Measurements from ENCODE around the gene TNFRSF13B. TPM values are rescaled to one million over a fixed set of nuclear protein-coding genes. Genes with fewer than 3 reads are reported as not detected.
"Not testable (repeated sequence)": the region's sequence is repeated elsewhere in the genome, so short reads cannot be mapped to it uniquely, and the experiment has no call there.

Gene TNFRSF13B
- total RNA-seq, 2 donors from 2014 or later = not detected

- TF ChIP-seq CTCF (IDR thresholded peaks at IDR 0.05) = no peak
- no peak for ATAC-seq (ENCODE audit: insufficient number of reproducible peaks, low FRiP score, low read depth)
- H3K27ac ChIP-seq = no peak overlapping the region
- H3K4me1 ChIP-seq (ENCODE audit: control insufficient read depth in 1 of 2, low read depth in 2 of 2) = no peaks in the 10 kb centered on the region
- no peaks in the 10 kb centered on the region for H3K27me3 ChIP-seq (replicated peaks; ENCODE audit: insufficient read depth)
- H3K9me3 ChIP-seq = no peaks in the 10 kb centered on the region
- no peak overlapping the region for H3K4me3 ChIP-seq
- no peak for DNase-seq (ENCODE audit: low spot score)
- no peaks in the 10 kb centered on the region for H3K36me3 ChIP-seq
Observed at GRCh38 chr17:16986391-16986790, 14.5 kb upstream of the TNFRSF13B start.

DNA sequence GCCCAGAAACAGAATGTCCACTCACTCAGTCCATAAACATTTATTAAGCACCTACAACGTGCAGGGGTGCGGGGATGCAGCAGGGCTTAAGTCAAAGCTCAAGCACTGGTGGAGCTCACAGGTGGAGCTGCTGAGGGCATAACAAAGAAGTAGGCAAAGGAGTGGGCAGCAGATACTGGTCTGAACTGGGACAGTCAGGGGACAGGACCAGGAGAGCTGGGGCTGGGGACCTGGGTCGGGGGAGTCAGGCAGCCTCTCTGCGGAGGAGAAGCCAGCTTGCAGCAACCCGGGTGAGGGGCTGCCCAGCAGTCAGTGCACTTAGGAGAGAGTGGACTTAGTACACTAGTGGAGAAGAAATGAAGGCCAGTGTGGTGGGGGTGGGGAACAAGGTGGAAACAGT, 10.0 kb upstream of the TNFRSF13B start:
- H3K4me1 ChIP-seq (ENCODE audit: control insufficient read depth in 1 of 2, low read depth in 2 of 2) = no peaks in the 10 kb centered on the region
- no peaks in the 10 kb centered on the region for H3K27me3 ChIP-seq (replicated peaks; ENCODE audit: insufficient read depth)
- H3K36me3 ChIP-seq = no peaks in the 10 kb centered on the region
- DNase-seq (ENCODE audit: low spot score) (no peak), ATAC-seq (ENCODE audit: insufficient number of reproducible peaks, low FRiP score, low read depth) (no peak)
- no peak for TF ChIP-seq CTCF (IDR thresholded peaks at IDR 0.05)
- no peaks in the 10 kb centered on the region for H3K9me3 ChIP-seq
- H3K27ac ChIP-seq = no peak overlapping the region
- H3K4me3 ChIP-seq = no peak overlapping the region

GRCh38 chr17:16980813-16981731, 9.2 kb upstream of the TNFRSF13B start:
- TF ChIP-seq CTCF (IDR thresholded peaks at IDR 0.05) = no peak
- H3K36me3 ChIP-seq = no peaks in the 10 kb centered on the region
- DNase-seq (ENCODE audit: low spot score) (no peak), ATAC-seq (ENCODE audit: insufficient number of reproducible peaks, low FRiP score, low read depth) (no peak)
- no peak overlapping the region for H3K4me3 ChIP-seq
- no peaks in the 10 kb centered on the region for H3K9me3 ChIP-seq
- H3K4me1 ChIP-seq (ENCODE audit: control insufficient read depth in 1 of 2, low read depth in 2 of 2) = no peaks in the 10 kb centered on the region
- H3K27me3 ChIP-seq (replicated peaks; ENCODE audit: insufficient read depth) = no peaks in the 10 kb centered on the region
- H3K27ac ChIP-seq = no peak overlapping the region

DNA sequence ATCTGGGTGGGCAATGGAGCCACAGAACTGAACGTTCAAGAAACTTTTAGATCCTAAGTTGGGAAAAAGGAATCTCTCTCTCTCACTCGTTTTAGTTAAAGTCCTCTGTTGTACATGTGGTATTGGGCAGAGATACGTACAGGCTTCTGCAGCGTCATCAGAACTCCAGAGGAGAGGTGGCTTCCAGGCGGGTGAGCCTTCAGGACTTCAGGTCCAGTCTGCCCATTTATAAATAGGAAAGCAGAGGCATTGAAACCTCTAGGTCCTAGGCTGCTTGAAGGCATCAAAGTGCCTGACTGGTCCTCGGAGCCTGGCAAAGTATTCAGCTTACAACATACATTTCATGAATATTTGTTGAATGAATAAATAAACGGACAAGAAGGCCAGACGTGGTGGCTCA, 8.1 kb upstream of the TNFRSF13B start:
- DNase-seq (ENCODE audit: low spot score) = no peak
- TF ChIP-seq CTCF (IDR thresholded peaks at IDR 0.05) = no peak
- H3K27me3 ChIP-seq (replicated peaks; ENCODE audit: insufficient read depth) = no peaks in the 10 kb centered on the region
- H3K4me3 ChIP-seq = no peak overlapping the region
- ATAC-seq (ENCODE audit: insufficient number of reproducible peaks, low FRiP score, low read depth) = no peak
- no peak overlapping the region for H3K27ac ChIP-seq
- H3K4me1 ChIP-seq (ENCODE audit: control insufficient read depth in 1 of 2, low read depth in 2 of 2) = no peaks in the 10 kb centered on the region
- H3K9me3 ChIP-seq = no peaks in the 10 kb centered on the region
- no peaks in the 10 kb centered on the region for H3K36me3 ChIP-seq

DNA sequence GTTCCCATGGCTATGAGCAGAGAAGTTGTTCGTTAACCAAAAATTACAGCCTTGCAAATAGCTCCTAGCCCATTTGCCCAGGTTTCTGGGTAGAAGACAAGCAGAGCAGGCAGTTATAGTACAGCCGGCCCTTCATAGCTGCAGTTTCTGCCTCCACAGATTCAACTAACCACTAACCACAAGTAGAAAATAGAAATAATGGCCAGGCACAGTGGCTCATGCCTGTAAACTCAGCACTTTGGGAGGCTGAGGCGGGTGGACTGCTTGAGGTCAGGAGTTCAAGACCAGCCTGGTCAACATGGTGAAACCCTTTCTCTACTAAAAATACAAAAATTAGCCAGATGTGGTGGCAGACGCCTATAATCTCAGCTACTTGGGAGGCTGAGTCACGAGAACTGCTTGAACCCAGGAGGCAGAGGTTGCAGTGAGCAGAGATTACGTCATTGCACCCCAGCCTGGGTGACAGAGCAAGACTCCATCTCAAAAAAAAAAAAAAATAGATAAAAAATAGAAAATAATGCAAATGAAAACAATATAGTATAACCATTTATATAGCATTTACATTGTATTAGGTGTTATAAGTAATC, 7.4 kb upstream of the TNFRSF13B start:
- H3K4me1 ChIP-seq (ENCODE audit: control insufficient read depth in 1 of 2, low read depth in 2 of 2); H3K9me3 ChIP-seq; DNase-seq (ENCODE audit: low spot score); H3K36me3 ChIP-seq; H3K27me3 ChIP-seq (replicated peaks; ENCODE audit: insufficient read depth); ATAC-seq (ENCODE audit: insufficient number of reproducible peaks, low FRiP score, low read depth); H3K4me3 ChIP-seq; H3K27ac ChIP-seq: not testable (repeated sequence)
